Mesenchymal stem cell (in vitro differentiated cells and primary cell): ENCODE results near the gene CPT1A.

Source experiments
- DNase-seq: peaks from one replicate; pipeline ENCODE4 v3.0.0-alpha.2; 2013
- H2AFZ ChIP-seq: one replicate; pipeline ENCODE4 v1.6.1; 2013; ENCODE audit warnings: low read depth, mild to moderate bottlenecking, control low read depth, inconsistent platforms, low read length, moderate library complexity
- H2AK5ac ChIP-seq: 2 replicates; pipeline ENCODE4 v1.6.1; 2013; ENCODE audit warnings: low read length, moderate library complexity, mild to moderate bottlenecking, inconsistent platforms; ENCODE audit not compliant: severe bottlenecking
- H2BK120ac ChIP-seq: one replicate; pipeline ENCODE4 v1.6.1; 2013; ENCODE audit warnings: low read depth, mild to moderate bottlenecking, inconsistent platforms, low read length, moderate library complexity
- H2BK12ac ChIP-seq, 2 experiments: one replicate each; pipeline ENCODE4 v1.6.1; 2013; ENCODE audit warnings: inconsistent platforms in 2 of 2, low read length in 2 of 2, mild to moderate bottlenecking in 2 of 2, moderate library complexity in 2 of 2, control low read depth in 1 of 2
- H2BK15ac ChIP-seq: one replicate; pipeline ENCODE4 v1.6.1; 2013; ENCODE audit warnings: mild to moderate bottlenecking, low read depth, inconsistent platforms; ENCODE audit not compliant: poor library complexity, severe bottlenecking
- H2BK5ac ChIP-seq: 2 replicates; pipeline ENCODE4 v1.6.1; 2013; ENCODE audit warnings: low read depth, mild to moderate bottlenecking, low read length, control low read depth, inconsistent platforms; ENCODE audit not compliant: poor library complexity, severe bottlenecking
- H3K14ac ChIP-seq, 2 experiments: one replicate each; pipeline ENCODE4 v1.6.1; 2013; ENCODE audit warnings: inconsistent platforms in 2 of 2, low read length in 2 of 2, control low read depth in 1 of 2, mild to moderate bottlenecking in 1 of 2, moderate library complexity in 1 of 2
- H3K18ac ChIP-seq, 2 experiments: one replicate each; pipeline ENCODE4 v1.6.1; 2013; ENCODE audit warnings: inconsistent platforms in 2 of 2, low read length in 2 of 2, control low read depth in 1 of 2, low read depth in 1 of 2, mild to moderate bottlenecking in 1 of 2
- H3K23ac ChIP-seq, 2 experiments: one replicate each; pipeline ENCODE4 v1.6.1; 2013; ENCODE audit warnings: inconsistent platforms in 2 of 2, low read length in 2 of 2, mild to moderate bottlenecking in 2 of 2, moderate library complexity in 2 of 2, control low read depth in 1 of 2
- H3K27ac ChIP-seq: 2 replicates; pipeline ENCODE4 v1.5.1; 2013; ENCODE audit warnings: mild to moderate bottlenecking, moderate library complexity, low read length, control low read depth, inconsistent platforms; ENCODE audit not compliant: poor library complexity, severe bottlenecking
- H3K27me3 ChIP-seq, 2 experiments: 2 replicates each; pipeline versions ENCODE4 v1.6.1 to v1.7.0; 2013; ENCODE audit warnings: low read length in 2 of 2, mild to moderate bottlenecking in 2 of 2, moderate library complexity in 2 of 2, control low read depth in 1 of 2, inconsistent platforms in 1 of 2; ENCODE audit not compliant: control insufficient read depth in 1 of 2, insufficient read depth in 1 of 2
- H3K36me3 ChIP-seq, 2 experiments: 2 replicates each; pipeline versions ENCODE4 v1.6.1 to v1.7.0; 2013; ENCODE audit warnings: low read length in 2 of 2, control low read depth in 1 of 2, inconsistent platforms in 1 of 2, low read depth in 1 of 2, mild to moderate bottlenecking in 1 of 2; ENCODE audit not compliant: insufficient read depth in 2 of 2, control insufficient read depth in 1 of 2
- H3K4ac ChIP-seq, 2 experiments: one replicate each; pipeline ENCODE4 v1.6.1; 2013; ENCODE audit warnings: inconsistent platforms in 2 of 2, low read length in 2 of 2, mild to moderate bottlenecking in 2 of 2, moderate library complexity in 2 of 2, control low read depth in 1 of 2, low read depth in 1 of 2
- H3K4me1 ChIP-seq: 2 replicates; pipeline ENCODE4 v1.6.1; 2013; ENCODE audit warnings: low read depth, low read length, control low read depth; ENCODE audit not compliant: control insufficient read depth, insufficient read depth
- H3K4me2 ChIP-seq: 2 replicates; pipeline ENCODE4 v1.6.1; 2013; ENCODE audit warnings: low read length, mild to moderate bottlenecking, inconsistent platforms; ENCODE audit not compliant: poor library complexity, severe bottlenecking
- H3K4me3 ChIP-seq, 2 experiments: 2 replicates each; pipeline versions ENCODE4 v1.5.1 to v1.7.0; 2013; ENCODE audit warnings: low read length in 2 of 2, mild to moderate bottlenecking in 2 of 2, control low read depth in 1 of 2, low read depth in 1 of 2; ENCODE audit not compliant: insufficient read depth in 1 of 2
- H3K79me1 ChIP-seq: replicated peaks from 2 replicates; pipeline ENCODE4 v1.6.1; 2013; ENCODE audit warnings: mild to moderate bottlenecking, control low read depth, low read length, inconsistent platforms; ENCODE audit not compliant: poor library complexity, severe bottlenecking
- H3K9ac ChIP-seq: 2 replicates; pipeline ENCODE4 v1.7.0; 2013; ENCODE audit warnings: mild to moderate bottlenecking, low read length, moderate library complexity
- H3K9me3 ChIP-seq: 2 replicates; pipeline ENCODE4 v1.7.0; 2013; ENCODE audit warnings: mild to moderate bottlenecking, low read length; ENCODE audit not compliant: control insufficient read depth
- H4K8ac ChIP-seq: one replicate; pipeline ENCODE4 v1.6.1; 2013; ENCODE audit warnings: inconsistent platforms, mild to moderate bottlenecking, low read length, moderate library complexity
- H4K91ac ChIP-seq: one replicate; pipeline ENCODE4 v1.6.1; 2013; ENCODE audit warnings: mild to moderate bottlenecking, low read length, inconsistent platforms
- WGBS: methylation state at CpG from one replicate; pipeline ENCODE4 v1.1.7; 2013; ENCODE audit warnings: mixed read lengths; 5-methylcytosine and 5-hydroxymethylcytosine counted together

Gene CPT1A

GRCh38 chr11:68766786-68767185 lies 74.9 kb downstream of the CPT1A start:
- Histone ChIP-seq H2BK15ac (no peak overlapping the region), H3K36me3 (peaks cover 39 to 70% of the 10 kb centered on the region in 2 experiments), H2BK5ac (no peak overlapping the region), H3K27me3 (no peaks in the 10 kb centered on the region), H2AK5ac (no peak overlapping the region), H3K23ac (no peak overlapping the region), H3K4me2 (no peak overlapping the region), H2BK12ac (no peak overlapping the region), H3K4me3 (no peak overlapping the region), H2BK120ac (no peak overlapping the region), H3K18ac (no peak overlapping the region), H3K27ac (no peak overlapping the region), H4K91ac (no peak overlapping the region), H2AFZ (no peak overlapping the region), H3K9me3 (no peaks in the 10 kb centered on the region), H3K4ac (no peak overlapping the region), H3K4me1 (peaks cover 14% of the 10 kb centered on the region), H4K8ac (no peak overlapping the region), H3K14ac (no peak overlapping the region), H3K9ac (no peak overlapping the region), H3K79me1 (no peaks in the 10 kb centered on the region)
- DNase-seq, result no peak
- 95% methylated on average over 8 of the region's 8 CpGs for WGBS

- WGBS, result 90% methylated on average over 16 of the region's 16 CpGs
- Histone ChIP-seq H3K4me3 (no peak overlapping the region), H2BK15ac (no peak overlapping the region), H2BK5ac (no peak overlapping the region), H2BK12ac (no peak overlapping the region), H3K4ac (no peak overlapping the region), H3K4me1 (peaks cover 14% of the 10 kb centered on the region), H3K4me2 (no peak overlapping the region), H3K36me3 (peaks cover 32 to 63% of the 10 kb centered on the region in 2 experiments), H2AFZ (no peak overlapping the region), H3K9ac (no peak overlapping the region), H3K79me1 (no peaks in the 10 kb centered on the region), H2AK5ac (no peak overlapping the region), H3K9me3 (no peaks in the 10 kb centered on the region), H3K18ac (no peak overlapping the region), H3K14ac (no peak overlapping the region), H3K23ac (no peak overlapping the region), H3K27ac (no peak overlapping the region), H4K8ac (no peak overlapping the region), H2BK120ac (no peak overlapping the region), H4K91ac (no peak overlapping the region), H3K27me3 (no peaks in the 10 kb centered on the region)
- no peak for DNase-seq
Observed at GRCh38 chr11:68764746-68765145, 77.0 kb downstream of the CPT1A start.

- no peak for DNase-seq
- no peak overlapping the region for H2AFZ ChIP-seq
- H2BK120ac ChIP-seq, result no peak overlapping the region
- no peak overlapping the region for H3K27ac ChIP-seq
- no peak overlapping the region for H3K4ac ChIP-seq
- no peaks in the 10 kb centered on the region for H3K27me3 ChIP-seq
- WGBS, result 86% methylated on average over 14 of the region's 14 CpGs
- no peak overlapping the region for H2BK12ac ChIP-seq
- H3K4me2 ChIP-seq, result no peak overlapping the region
- H4K8ac ChIP-seq, result no peak overlapping the region
- no peak overlapping the region for H3K23ac ChIP-seq
- H3K36me3 ChIP-seq, result peaks cover 34 to 69% of the 10 kb centered on the region in 2 experiments
- no peak overlapping the region for H2BK15ac ChIP-seq
- no peaks in the 10 kb centered on the region for H3K79me1 ChIP-seq
- no peak overlapping the region for H2AK5ac ChIP-seq
- H3K9me3 ChIP-seq, result no peaks in the 10 kb centered on the region
- no peak overlapping the region for H3K4me3 ChIP-seq
- no peak overlapping the region for H3K18ac ChIP-seq
- no peak overlapping the region for H3K14ac ChIP-seq
- peaks cover 14% of the 10 kb centered on the region for H3K4me1 ChIP-seq
- H3K9ac ChIP-seq, result no peak overlapping the region
- H2BK5ac ChIP-seq, result no peak overlapping the region
- H4K91ac ChIP-seq, result no peak overlapping the region
Observed at GRCh38 chr11:68763926-68764657, 77.6 kb downstream of the CPT1A start.

- 65% methylated on average over 8 of the region's 10 CpGs for WGBS
- Histone ChIP-seq H4K8ac (no peak overlapping the region), H3K79me1 (no peaks in the 10 kb centered on the region), H3K4ac (no peak overlapping the region), H3K4me1 (peaks cover 14% of the 10 kb centered on the region), H4K91ac (no peak overlapping the region), H2BK12ac (no peak overlapping the region), H3K14ac (no peak overlapping the region), H3K9ac (no peak overlapping the region), H2BK120ac (no peak overlapping the region), H2BK5ac (no peak overlapping the region), H3K27ac (no peak overlapping the region), H2AK5ac (no peak overlapping the region), H3K36me3 (peaks cover 38 to 68% of the 10 kb centered on the region in 2 experiments), H2AFZ (no peak overlapping the region), H3K4me2 (no peak overlapping the region), H3K9me3 (no peaks in the 10 kb centered on the region), H3K27me3 (no peaks in the 10 kb centered on the region), H3K4me3 (no peak overlapping the region), H3K23ac (no peak overlapping the region), H3K18ac (no peak overlapping the region), H2BK15ac (no peak overlapping the region)
- DNase-seq, result no peak
Observed at GRCh38 chr11:68763181-68763721, 78.5 kb downstream of the CPT1A start.
